ENCODE results near the gene RDX. TPM values are rescaled to one million over a fixed set of nuclear protein-coding genes. Genes with fewer than 3 reads are reported as not detected.
A peak's percentile ranks its signal among the peaks of the same experiment; 100 is the strongest.

RDX gene
- polyA plus RNA-seq, 2 of the 4 experiments (the other 2 are of a cell fraction): 158 to 183 TPM

DNA sequence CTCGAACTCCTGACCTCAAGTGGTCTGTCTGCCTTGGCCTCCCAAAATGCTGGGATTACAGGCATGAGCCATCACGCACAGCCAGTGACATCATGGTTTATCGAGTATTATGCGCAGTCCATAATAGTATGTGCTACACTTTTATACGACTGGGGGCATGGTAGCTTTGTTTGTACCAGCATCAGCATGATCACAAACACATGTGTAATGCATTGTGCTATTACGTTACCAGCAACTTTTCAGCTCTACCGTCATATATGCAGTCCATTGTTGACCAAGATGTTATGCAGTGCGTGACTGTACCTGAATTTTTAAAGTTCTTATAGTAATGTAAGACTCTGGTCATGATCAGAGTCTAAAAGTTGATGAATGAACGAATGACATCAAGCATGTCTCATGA lies 135.4 kb downstream of the RDX start (continued):
- TF ChIP-seq FOSL2 (IDR thresholded peaks at IDR 0.05) (no peak), FOSL2 (CRISPR knock-in tag; IDR thresholded peaks at IDR 0.05) (no peak), HDAC2 (IDR thresholded peaks at IDR 0.05) (no peak), CBX8 (IDR thresholded peaks at IDR 0.05) (no peak), ESRRA (IDR thresholded peaks at IDR 0.05; ENCODE audit: borderline replicate concordance, low read length) (no peak)

DNA sequence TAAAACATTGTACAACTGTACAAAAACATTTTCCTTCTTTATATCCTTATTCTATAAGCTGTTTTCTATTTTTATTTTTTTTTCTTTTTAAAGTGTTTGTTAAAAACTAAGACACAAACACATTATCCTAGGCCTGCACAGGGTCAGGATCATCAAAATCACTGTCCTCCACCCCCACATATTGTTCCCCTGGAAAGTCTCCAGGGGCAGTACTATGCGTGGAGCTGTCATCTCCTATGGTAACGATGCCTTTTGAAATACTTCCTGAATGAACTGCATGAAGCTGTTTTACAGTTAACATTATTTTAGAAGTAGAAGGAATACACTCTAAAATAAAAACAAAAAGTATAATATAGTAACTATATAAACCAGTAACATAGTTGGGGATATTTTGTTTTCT lies 136.0 kb downstream of the RDX start:
- ChIA-PET CTCF (interaction anchor here (1.0 kb wide), 1 partner anchor 217 kb away, joined by 3 read pairs; no protein-coding TSS in a partner anchor), POLR2A (no interaction called here)
- FAIRE-seq (no peak), DNase-seq (ENCODE audit: low read depth in 1 of 2, low spot score in 1 of 2) (no peak), ATAC-seq (no peak)
- TF ChIP-seq ZFP36 (IDR thresholded peaks at IDR 0.05; ENCODE audit: borderline replicate concordance, partially characterized antibody) (no peak), ESRRA (IDR thresholded peaks at IDR 0.05; ENCODE audit: borderline replicate concordance, low read length) (no peak), RCOR1 (IDR thresholded peaks at IDR 0.05; ENCODE audit: low read depth, low read length) (no peak), ZC3H11A (IDR thresholded peaks at IDR 0.05) (no peak)
- TF ChIP-seq, protein P1, sequence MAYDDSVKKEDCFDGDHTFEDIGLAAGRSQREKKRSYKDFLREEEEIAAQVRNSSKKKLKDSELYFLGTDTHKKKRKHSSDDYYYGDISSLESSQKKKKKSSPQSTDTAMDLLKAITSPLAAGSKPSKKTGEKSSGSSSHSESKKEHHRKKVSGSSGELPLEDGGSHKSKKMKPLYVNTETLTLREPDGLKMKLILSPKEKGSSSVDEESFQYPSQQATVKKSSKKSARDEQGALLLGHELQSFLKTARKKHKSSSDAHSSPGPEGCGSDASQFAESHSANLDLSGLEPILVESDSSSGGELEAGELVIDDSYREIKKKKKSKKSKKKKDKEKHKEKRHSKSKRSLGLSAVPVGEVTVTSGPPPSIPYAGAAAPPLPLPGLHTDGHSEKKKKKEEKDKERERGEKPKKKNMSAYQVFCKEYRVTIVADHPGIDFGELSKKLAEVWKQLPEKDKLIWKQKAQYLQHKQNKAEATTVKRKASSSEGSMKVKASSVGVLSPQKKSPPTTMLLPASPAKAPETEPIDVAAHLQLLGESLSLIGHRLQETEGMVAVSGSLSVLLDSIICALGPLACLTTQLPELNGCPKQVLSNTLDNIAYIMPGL (CRISPR knock-in tag; IDR thresholded peaks at IDR 0.05; ENCODE audit: borderline replicate concordance): no peak
- Histone ChIP-seq H3K4me3 (no peak overlapping the region), H3K9me3 (no peaks in the 10 kb centered on the region), H3K4me2 (no peak overlapping the region), H3K27ac (no peak overlapping the region), H3K4me1 (peaks cover 10% of the 10 kb centered on the region; the same call in 1 of the 3 replicates)
- 100% methylated on average over 2 of the region's 2 CpGs for WGBS (ENCODE audit: missing lambda C conversion rate)

DNA sequence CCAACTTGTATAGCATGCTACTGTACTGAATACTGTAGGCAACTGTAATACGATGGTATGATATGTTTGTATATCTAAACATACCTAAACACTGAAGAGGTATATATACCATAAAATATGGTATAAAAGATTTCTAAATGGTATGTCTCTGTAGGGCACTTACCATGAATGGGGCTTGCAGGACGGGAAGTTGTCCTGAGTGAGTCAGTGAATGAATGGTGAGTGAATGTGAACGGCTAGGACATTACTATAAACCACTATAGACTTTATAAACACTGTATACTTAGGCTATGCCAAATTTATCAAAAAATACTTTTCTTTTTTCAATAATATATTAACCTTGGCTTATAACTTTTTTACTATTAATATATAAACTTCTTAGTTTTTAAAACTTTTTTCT lies 136.4 kb downstream of the RDX start:
- no peak overlapping the region for H3K4me3 ChIP-seq
- H3K9me3 ChIP-seq: no peaks in the 10 kb centered on the region
- ChIA-PET CTCF (interaction anchor here (1.0 to 1.2 kb wide), 2 partner anchors 14 to 217 kb away, joined by 3 read pairs; no protein-coding TSS in a partner anchor), POLR2A (no interaction called here)
- H3K27ac ChIP-seq: peak overlapping the region in 1 of 2 experiments; percentile 60; a peak in 2 of 6 replicates
- DNase-seq (ENCODE audit: low read depth in 1 of 2, low spot score in 1 of 2) (no peak), ATAC-seq (no peak), FAIRE-seq (no peak)
- 84% methylated on average over 3 of the region's 3 CpGs for WGBS (ENCODE audit: missing lambda C conversion rate)
- no peak overlapping the region for H3K4me2 ChIP-seq
- no peak for TF ChIP-seq ZFP36 (IDR thresholded peaks at IDR 0.05; ENCODE audit: borderline replicate concordance, partially characterized antibody)
- TF ChIP-seq, protein P2, sequence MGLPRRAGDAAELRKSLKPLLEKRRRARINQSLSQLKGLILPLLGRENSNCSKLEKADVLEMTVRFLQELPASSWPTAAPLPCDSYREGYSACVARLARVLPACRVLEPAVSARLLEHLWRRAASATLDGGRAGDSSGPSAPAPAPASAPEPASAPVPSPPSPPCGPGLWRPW (IDR thresholded peaks at IDR 0.05): no peak
- TF ChIP-seq, protein P3, sequence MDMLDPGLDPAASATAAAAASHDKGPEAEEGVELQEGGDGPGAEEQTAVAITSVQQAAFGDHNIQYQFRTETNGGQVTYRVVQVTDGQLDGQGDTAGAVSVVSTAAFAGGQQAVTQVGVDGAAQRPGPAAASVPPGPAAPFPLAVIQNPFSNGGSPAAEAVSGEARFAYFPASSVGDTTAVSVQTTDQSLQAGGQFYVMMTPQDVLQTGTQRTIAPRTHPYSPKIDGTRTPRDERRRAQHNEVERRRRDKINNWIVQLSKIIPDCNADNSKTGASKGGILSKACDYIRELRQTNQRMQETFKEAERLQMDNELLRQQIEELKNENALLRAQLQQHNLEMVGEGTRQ (IDR thresholded peaks at IDR 0.05): no peak
- no peak for TF ChIP-seq ZC3H11A (IDR thresholded peaks at IDR 0.05)
- no peak for TF ChIP-seq CBX8 (IDR thresholded peaks at IDR 0.05)
- TF ChIP-seq TP53 (CRISPR knock-in tag; IDR thresholded peaks at IDR 0.05): no peak
- no peak for TF ChIP-seq KDM1A (IDR thresholded peaks at IDR 0.05; ENCODE audit: low read depth)
- TF ChIP-seq HOXA7 (CRISPR knock-in tag; IDR thresholded peaks at IDR 0.05): no peak
- no peak for TF ChIP-seq JUN (IDR thresholded peaks at IDR 0.05)
- TF ChIP-seq HEYL (CRISPR knock-in tag; IDR thresholded peaks at IDR 0.05): no peak
- TF ChIP-seq CEBPB (IDR thresholded peaks at IDR 0.05): no peak
- TF ChIP-seq SMC3 (IDR thresholded peaks at IDR 0.05): no peak
- TF ChIP-seq, protein P4, sequence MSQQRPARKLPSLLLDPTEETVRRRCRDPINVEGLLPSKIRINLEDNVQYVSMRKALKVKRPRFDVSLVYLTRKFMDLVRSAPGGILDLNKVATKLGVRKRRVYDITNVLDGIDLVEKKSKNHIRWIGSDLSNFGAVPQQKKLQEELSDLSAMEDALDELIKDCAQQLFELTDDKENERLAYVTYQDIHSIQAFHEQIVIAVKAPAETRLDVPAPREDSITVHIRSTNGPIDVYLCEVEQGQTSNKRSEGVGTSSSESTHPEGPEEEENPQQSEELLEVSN (IDR thresholded peaks at IDR 0.05; ENCODE audit: borderline replicate concordance, low read depth): no peak
- no peak for TF ChIP-seq BHLHE40 (IDR thresholded peaks at IDR 0.05; ENCODE audit: low read depth, low read length)
- TF ChIP-seq NPAS2 (CRISPR knock-in tag; IDR thresholded peaks at IDR 0.05; ENCODE audit: borderline replicate concordance): no peak
- peaks cover 10% of the 10 kb centered on the region; the same call in 1 of the 3 replicates for H3K4me1 ChIP-seq

Data from A549 (cell line).